Measurements from ENCODE around the gene MIDN.
"Not testable (repeated sequence)": the region's sequence is repeated elsewhere in the genome, so short reads cannot be mapped to it uniquely, and the experiment has no call there.

The MIDN gene

DNA sequence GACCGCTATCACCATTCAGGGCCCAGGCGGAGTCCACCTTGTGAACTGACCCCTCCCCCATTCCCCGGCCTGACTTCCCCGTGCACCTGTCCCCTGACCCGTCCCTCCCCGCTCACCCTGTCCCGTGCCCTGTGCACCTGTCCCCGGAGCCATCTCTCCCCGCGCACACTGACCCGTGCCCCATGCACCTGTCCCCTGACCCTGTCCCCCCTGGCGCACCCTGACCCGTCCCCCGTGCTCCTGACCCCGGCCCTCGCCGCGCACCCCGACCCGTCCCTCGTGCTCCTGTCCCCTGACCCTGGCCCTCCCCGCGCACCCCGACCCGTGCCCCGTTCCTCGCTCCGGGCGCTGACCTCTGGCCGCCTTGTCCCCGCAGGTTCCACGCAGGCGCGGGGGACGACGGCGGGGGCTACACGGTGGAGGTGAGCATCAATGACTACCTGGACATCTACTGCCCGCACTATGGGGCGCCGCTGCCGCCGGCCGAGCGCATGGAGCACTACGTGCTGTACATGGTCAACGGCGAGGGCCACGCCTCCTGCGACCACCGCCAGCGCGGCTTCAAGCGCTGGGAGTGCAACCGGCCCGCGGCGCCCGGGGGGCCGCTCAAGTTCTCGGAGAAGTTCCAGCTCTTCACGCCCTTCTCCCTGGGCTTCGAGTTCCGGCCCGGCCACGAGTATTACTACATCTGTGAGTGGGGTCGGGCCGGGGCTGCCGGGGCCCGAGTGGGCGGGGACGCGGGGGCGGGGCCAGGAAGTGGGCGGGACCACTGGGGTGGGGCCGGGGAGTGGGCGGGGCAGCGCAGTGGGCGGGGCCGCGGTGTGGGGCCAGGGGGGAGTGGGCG is 47.0 kb downstream of the MIDN start:
- DNase-seq = no peak

DNA sequence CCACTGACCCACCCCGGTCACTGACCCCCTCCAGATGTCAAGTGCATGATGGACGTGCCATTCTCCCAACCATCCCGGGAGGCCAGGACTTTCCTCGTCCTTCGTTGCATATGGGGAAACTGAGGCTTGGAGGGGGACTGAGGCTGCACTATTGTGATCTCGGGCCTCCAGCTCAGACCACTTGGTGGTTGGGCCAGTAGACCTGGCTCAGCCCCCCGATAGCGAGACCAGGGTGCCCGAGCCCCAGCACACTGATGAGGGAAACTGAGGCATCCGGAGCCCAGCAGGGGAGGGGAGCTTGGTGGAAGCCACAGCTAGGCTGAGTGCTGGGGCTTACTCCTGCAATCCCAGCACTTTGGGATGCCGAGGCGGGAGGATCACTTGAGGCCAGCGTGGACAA is 47.7 kb downstream of the MIDN start:
- no peak for DNase-seq

DNA sequence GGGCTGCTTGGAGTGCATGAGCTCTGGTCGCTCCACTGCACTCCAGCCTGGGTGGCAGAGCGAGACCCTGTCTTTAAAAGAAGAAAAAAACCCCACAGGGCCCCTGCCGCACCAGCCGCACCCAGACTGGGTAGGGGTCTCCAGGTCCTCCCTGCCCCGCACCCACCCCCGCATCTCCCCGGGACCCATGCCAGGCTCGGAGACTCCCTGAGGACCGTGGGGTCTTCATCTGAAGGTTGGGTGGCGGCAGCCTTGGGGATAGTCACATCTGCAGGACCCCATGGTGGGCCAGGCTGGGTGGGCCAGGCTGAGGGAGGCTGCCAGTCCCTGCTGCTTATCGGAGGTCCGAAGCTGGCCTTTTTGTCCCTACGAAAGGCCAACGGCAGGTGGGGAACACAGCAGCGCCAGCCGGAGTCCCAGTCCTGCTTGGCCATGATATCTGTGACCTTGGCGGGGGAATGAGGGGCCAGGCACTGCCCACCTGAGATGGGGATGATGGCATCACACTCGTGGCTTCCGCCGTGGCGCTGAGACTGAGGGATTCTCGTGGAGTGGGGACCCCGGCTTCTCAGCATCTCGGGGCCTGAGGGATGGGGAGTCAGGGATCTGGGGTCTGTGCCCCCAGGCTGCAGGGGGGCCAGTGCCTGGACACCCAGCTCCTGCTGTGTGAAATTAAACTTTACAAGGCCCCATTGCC is 48.3 kb downstream of the MIDN start:
- DNase-seq = no peak

DNA sequence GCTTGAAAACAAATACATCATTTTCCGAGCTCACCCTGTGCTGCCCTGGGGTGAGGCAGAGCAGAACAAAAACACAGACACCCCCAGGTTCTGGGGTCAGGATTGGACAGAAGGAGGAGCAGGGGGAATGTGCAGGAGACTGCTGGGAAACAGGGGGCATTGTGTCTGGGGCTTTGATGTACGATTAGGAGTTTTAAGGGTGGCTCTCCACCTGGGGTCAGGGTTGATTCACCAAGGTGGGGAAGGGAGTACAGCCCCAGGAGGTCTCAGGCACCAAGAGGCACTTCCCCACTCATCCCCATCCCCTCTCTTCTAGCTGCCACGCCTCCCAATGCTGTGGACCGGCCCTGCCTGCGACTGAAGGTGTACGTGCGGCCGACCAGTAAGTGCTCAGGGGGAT is 49.9 kb downstream of the MIDN start:
- DNase-seq = no peak

DNA sequence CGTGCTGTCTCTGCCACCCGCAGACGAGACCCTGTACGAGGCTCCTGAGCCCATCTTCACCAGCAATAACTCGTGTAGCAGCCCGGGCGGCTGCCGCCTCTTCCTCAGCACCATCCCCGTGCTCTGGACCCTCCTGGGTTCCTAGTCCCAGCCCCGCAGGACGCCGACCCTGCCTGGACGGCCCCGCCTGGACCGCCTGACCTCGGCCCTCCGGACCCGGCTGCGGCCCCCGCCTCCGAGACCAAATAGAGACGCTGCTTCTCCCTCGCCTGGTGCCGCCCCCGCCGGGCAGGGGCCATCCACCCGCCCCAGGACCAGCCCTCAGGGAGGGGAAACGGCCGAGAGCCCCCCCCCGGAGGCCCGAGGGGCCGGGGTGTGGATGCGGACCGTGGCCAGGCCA is 51.4 kb downstream of the MIDN start:
- no peak for DNase-seq

DNA sequence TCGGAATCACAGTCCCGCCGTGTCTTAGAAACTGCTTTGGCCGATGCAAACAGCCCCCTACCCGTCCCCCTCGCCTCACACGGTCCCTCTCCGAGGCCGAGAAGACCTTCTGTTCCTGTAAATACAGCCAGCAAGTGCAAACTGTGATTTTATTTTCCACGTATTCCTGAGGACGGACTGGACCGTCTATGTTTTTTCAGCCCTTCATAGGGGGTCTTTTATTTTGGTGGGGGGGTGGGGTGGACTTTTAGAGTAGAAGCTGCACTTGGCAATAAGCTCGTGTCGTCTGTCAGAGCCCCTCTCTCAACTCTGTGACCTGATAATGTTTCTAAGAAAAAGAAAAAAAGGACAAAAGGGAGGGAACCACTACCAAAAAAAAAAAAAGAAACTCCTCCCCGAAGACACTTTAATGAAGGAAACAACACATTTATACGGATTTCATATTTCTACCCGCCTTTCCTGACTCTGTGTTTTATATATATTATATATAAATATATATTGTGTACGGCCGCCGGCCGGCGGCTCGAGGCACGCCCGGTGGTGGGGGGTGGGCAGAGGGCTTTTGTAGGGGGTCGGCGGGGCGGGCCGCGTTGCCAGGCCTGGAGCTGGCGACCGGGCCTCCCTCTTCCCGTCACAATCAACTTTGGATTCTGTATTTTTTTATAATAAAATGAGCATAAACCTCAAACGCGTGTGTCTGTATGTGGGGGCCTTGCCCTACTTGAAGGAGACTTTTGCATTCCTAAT is 52.5 kb downstream of the MIDN start:
- no peak for DNase-seq

DNA sequence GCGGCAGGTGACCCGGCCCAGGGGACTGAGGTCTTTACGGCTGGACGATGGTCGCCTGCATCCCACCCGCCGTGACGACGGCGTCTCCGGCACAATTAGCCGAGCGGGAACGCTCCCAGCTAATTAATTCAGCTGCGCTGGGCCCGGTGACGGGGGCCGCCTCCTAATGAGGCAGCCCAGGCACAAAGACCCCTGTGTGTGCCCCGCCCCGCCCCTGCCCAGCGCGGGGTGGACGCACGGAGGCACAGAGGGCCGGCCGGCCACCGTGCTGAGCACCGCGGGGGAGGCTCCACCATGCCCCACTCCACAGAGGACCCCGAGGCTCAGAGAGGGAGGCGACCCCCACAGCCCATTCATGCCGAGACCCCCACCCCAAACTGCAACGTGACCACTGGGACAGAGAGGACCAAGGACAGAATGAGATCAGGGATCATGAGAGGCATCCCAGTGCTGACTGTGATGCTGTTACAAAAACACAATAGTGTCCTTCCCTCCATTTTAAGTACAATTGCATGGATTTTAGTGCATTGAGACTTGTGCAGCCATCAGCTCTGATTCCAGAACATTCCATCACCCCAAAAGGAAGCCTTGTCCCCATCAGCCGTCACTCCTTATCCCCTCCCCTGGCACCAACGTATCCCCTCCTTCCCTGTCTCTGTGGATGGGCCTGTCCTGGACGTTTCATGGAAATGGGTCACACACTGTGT is 54.3 kb downstream of the MIDN start:
- DNase-seq = no peak

DNA sequence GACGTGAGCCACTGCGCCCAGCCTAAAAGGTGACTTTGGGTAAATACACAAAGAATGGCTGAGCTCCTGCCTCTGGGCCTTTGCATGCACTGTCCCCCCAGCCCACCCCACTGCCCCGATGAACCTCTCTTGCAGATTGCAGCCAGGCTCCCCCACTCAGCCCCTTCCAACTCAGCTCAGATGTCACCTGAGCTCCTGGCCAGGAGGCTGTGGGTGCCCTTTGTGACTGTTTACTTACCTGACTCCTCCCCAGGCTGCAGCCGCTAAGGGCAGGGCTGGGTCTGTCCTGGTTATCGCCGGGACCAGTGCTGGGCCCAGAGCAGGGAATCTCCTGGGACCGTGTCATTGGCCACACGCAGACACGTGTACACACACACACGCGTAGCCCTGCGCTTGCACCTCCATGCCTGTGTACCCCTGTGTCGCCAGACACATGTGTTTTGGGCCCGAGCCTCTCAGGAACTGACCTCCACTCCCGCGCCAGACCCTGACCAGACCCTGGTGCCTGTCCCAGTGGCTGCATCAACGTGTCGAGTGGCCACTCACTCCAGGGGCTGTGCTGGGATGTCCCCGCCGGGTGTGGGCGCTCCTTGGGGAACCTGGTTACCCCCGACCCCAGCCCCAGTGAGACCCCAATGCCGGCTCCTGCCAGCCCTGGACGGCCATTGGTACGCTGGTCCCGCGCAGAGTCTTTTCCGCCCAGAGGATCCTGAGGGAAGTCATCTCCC is 56.0 kb downstream of the MIDN start:
- no peak for DNase-seq

DNA sequence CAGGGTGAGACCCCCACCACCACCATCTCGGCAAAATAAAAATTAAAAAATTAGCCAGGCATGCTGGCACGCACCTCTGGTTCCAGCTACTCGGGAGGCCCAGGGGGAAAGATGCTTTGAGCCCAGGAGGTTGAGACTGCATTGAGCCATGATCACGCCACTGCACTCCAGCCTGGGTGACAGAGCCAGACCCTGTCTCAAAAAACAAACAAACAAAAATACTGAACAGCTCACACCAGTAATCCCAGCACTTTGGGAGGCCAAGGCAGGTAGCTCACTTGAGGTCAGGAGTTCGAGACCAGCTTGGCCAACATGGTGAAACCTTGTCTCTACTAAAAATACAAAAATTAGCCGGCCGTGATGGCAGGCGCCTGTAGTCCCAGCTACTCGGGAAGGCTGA is 57.0 kb downstream of the MIDN start:
- not testable (repeated sequence) for DNase-seq

DNA sequence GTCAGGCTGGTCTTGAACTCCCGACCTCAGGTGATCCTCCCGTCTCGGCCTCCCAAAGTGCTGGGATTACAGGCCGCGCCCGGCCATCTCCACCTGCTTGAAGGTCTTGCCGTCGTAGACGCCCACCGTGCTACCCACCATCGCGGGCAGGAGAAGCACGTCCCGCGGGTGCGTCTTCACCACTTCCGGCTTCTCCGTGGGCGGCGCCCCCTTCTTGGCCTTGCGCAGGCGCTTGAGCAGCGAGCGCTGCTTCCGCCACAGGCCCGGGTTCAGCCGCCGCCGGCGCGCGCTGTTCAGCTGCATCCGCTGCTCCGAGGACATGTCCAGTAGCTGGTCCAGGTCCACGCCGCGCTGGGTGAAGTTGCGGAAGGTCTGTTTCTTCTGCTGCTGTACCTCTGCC is 58.9 kb downstream of the MIDN start:
- no peak for DNase-seq

DNA sequence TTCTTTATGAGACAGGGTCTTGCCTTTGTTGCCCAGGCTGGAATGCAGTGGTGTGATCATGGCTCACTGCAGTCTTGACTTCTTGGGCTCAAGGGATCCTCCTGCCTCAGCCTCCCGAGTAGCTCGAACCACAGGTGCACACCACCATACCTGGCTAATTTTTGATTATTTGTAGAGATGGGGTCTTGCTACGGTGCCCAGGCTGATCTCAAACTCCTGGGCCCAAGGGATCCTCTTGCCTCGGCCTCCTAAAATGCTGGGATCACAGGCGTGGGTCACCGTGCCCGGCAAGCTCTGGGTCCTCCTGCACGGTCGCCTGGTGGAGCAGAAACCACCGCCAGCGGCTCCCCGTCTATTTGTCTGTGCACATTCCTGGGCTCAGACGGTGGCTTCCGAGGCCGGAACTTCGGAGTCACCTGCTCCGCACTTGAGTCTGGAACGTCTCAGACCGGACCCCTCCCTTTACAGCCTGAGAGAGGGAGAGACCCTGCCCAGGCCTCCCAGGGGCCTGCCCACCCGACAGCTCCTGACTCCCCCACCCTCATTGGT is 59.4 kb downstream of the MIDN start:
- DNase-seq = no peak

DNA sequence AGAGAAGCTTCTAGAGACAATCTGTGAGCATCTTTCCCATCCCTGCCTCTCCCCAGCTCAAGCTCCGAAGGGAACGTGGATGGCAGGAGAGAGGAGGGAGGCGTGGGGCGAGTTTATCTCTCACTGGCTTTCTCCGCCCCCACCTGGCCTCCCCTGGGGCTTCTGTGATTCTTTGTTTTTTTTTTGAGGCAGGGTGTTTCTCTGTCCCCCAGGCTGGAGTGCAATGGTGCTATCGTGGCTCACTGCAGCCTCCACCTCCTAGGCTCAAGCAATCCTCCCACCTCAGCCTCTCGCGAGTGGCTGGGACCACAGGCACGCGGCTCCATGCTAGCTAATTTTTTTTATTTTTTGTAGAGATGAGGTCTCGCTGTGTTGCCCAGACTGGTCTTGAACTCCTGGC is 60.3 kb downstream of the MIDN start:
- DNase-seq = no peak
